Hematopoietic multipotent progenitor cell treated with erythropoietin and hydrocortisone succinate and interleukin-3 and kit ligand, for 4 days (in vitro differentiated cells): ENCODE measurements around the gene ELP4.
"Not testable (repeated sequence)": the region's sequence is repeated elsewhere in the genome, so short reads cannot be mapped to it uniquely, and the experiment has no call there.

Experiments used
- DNase-seq: peaks from one replicate; pipeline ENCODE4 v3.0.0-alpha.2; 2015

ELP4 gene, protein sequence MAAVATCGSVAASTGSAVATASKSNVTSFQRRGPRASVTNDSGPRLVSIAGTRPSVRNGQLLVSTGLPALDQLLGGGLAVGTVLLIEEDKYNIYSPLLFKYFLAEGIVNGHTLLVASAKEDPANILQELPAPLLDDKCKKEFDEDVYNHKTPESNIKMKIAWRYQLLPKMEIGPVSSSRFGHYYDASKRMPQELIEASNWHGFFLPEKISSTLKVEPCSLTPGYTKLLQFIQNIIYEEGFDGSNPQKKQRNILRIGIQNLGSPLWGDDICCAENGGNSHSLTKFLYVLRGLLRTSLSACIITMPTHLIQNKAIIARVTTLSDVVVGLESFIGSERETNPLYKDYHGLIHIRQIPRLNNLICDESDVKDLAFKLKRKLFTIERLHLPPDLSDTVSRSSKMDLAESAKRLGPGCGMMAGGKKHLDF

DNA sequence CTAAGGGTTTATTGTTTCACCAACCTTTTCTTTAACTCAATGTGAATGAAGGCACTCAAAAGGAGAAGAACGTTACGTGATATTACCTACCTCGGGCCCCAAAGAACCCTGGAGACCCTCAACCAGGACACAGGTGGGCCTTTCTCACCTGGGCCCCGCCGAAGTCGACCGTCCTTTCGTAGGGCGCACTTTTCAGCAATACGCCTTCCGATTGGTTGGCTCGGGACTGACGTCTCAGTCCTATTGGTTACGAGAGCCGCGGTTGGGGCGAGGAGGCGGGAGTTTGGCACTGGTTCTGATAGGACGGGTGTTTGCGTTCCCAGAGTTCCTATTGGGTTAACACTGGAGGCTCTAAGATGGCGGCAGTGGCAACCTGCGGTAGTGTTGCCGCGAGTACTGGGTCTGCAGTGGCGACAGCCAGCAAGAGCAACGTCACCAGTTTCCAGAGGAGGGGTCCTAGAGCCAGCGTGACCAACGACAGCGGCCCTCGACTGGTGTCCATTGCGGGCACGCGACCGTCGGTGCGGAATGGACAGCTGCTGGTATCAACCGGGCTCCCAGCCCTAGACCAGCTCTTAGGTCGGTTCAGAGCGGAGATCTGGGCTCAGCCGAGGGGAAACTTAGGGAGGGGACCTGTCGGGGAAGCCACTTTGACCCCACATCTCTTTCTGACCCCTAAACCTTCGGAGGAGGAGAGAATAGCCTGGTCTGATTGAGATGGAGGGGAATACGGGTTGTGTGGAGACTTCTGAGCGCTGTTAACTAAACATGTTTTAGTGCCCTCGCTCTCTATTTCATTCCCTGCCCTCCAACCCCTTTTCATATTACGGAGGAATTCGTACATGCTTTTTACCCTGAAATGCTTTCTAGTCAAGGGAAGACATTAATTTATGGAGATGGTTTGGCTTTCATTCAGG is at the start of gene ELP4, which contains the start of gene IMMP1L:
Gene ELP4, plus strand, starts transcription at position 339 of the 917 bp plus-strand sequence. Its CDS starts 18 bp downstream, at position 357.
Gene IMMP1L, minus strand, starts transcription at position 194 of the 917 bp plus-strand sequence. CDS start 46,346 bp downstream, outside the sequence.
- DNase-seq = peak; percentile 98

DNA sequence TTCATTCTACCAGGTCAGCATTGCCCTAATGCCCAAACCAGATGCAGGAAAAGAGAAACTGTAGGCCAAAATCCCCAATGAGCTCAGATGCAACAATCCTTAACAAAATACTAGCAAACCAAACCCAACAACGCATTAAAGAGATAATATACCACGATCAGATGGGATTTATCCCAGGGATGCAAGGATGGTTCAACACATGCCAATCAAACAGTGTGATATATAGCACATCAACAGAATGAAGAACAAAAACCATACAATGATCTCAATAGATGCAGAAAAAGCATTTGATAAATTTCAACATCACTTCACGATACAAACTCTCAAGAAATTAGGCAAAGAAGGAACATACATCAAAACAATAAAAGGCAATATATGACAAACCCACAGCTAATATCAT is 45.1 kb upstream of the ELP4 start:
- no peak for DNase-seq

DNA sequence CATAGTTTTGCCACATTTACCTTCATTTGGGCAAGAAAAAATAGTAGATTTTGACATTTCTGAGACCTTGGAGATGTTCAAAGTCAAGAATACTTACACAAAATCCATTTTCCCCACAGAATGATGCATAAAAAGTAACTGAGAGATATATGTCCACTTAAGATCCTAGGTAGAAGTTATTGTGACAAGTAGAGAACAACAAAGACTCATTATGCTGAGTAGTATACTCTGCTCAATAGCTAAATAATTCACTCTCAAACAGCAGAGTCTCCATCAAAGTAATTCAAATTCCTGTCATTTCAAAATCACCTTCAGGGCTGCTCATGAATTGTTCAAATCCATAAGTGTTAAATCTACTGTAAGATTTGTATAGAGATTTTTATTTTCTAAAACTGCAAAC is 35.5 kb upstream of the ELP4 start:
- DNase-seq = no peak

DNA sequence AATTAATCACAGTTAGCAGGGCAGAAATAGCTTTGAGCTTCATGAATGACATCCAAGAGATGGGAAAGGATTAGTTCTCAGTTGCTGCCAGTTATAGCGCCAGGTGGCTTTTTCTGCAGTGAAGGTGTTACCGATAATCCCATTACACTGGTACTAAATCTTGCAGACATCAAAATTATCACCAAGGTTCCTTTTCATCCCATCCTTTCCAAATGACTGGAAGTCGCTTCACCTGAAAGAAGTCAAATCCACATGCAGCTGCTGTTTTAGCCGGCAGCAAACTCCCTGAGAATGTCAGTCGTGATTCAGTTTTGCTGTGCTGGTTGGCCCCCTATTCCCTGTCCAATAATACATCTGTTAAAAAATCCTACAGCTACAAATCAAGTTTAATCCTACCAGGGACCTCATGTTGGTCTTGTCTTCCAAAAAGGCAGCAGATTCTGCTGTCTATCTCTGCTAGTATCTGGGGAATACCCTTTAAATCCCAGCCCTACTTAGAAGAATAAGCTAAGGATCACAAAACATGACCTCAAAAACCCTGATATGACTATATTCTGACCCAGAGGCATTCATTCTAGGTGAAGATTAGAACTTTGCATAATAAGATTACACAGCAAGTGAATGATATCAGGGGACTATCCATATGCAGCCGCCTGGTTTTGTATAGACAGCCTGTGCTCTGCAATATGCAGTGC is 31.9 kb upstream of the ELP4 start:
- no peak for DNase-seq

DNA sequence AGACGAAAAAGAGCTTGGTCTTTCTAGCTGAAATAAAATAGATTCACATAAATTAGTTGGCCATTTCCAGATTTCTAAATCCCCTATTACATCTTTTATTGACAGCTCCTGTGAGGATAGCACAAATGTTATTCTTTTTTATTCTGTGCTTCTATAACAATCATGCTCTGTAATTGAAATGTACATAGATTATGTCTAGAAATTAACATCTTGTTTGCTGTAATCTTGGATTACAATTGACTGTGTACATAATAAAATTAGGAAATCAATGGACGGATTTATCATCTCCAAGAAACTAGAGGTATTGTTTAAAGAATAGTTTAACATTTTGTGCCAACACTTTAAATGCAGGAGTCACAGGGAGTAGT is 31.4 kb upstream of the ELP4 start:
- no peak for DNase-seq

DNA sequence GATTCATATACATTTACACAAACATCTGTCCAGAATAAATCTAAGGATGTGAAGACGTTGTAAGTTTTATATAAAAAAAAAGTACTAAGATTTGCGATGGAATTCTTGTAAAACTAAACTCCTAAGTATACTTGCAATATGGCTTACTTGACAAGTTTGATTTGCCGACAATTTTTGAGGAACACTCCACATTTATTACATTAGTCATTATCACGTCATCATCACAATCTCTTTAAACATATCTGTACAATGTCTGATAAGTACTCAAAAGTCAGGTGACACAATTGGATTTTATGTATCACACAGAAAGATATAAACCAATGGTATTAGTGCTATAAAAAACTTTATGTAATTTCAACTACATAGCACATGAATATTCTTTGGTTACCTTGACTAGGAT is 30.5 kb upstream of the ELP4 start:
- DNase-seq = no peak

DNA sequence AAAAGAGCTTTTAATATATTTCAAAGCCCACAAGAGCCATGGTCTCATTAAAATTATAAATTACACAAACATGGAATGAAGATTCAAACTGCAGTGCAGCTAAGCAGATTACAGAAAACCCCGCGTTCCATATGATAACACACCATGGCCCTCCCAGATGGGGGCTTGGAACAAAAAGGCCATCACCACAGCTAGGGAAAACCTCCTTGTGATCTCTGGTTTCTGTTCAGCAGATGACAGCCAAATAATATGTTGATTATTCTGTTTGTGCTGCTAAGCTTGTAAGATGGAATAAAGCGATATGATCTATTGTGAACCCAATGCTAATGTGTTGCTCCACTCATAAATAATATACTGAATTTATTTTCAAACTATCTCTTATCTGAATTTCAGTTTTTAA is 28.6 kb upstream of the ELP4 start:
- no peak for DNase-seq

DNA sequence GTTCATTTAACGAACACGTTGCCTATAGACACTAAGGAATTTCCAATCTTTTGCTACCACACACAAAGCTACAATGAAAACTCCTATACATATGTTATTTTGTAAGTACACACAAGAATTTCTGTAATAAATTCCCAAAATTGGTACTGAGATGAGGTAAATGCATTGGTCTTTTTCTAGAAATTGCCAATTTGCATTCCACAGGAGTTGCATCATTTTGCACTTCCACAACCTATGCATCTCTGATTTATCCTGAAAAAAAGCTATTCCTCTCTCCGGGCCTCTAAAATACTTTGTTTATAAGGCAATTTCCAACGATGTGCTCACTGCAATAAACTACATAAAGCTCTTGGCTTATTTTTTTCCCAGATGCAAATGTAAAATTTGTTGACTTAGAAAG is 25.1 kb upstream of the ELP4 start:
- DNase-seq = no peak

DNA sequence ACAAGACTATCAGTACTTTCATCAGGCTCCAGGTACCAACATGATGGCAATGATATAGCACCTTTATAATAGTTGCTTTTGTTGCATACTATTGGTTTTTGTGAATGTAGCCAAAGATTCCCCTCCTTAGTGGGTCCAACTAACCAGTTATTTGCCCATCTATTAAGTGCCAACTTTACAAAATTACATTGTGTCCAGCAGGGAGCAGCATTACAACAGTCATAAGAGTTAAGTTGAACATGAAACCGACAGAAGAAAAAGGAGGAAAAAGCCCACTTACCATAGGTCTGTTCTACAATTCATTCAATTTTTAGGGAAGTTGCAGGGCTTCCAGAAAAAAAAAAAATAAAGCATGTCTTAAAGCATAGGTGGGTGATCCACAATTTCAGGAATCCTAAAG is 21.7 kb upstream of the ELP4 start:
- peak; percentile 77 for DNase-seq

DNA sequence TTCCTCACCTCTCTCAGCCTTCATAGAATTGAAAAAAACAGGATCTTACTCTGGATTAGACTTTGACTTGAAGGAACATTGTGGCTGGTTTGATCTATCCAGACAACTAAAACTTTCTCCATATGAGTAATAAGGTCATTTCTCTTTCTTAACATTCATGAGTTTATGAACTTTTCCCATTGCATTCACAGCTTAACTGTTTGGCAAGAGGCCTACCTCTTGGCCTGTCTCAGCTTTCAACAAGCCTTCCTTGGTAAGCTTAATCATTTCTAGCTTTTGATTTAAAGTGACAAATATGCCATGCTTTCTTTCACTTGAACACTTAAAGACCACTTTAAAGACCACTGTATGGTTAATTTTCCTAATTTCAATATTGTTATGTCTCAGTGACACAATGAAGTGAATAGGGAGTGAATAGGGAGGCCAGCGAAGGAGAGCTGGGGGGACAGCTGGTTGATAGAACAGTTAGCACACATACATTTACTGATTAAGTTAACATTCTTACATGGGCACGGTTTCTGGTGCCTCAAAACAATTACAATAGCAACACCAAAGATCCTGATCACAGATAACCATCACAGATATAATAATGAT is 17.1 kb upstream of the ELP4 start:
- no peak for DNase-seq

DNA sequence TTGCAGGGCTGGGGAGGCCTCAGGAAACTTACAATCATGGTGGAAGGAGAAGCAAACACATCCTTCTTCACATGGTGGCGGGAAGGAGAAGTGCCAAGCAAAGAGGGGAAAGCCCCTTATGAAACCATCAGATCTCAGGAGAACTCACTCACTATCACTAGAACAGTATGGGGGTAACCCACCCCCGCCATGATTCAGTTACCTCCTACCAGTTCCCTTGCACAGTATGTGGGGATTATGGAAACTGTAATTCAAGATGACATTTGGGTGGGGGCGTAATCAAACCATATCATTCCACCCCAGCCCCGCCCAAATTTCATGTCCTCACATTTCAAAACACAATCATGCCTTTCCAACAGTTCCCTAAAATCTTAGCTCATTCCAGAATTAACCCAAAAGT is 16.3 kb upstream of the ELP4 start:
- no peak for DNase-seq

DNA sequence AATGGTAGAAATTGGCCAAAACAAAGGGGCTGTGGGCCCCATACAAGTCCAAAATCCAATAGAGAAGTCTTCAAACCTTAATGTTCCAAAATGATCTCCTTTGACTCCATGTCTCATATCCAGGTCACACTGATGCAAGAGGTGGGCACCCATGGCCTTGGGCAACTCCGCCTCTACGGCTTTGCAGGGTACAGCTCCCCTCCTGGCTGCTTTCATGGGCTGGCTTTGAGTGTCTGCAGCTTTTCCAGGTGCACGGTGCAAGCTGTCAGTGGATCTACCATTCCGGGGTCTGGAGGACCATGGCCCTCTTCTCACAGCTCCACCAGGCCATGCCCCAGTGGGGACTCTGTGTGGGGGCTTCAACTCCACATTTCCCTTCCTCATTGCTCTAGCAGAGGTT is 15.8 kb upstream of the ELP4 start:
- not testable (repeated sequence) for DNase-seq

DNA sequence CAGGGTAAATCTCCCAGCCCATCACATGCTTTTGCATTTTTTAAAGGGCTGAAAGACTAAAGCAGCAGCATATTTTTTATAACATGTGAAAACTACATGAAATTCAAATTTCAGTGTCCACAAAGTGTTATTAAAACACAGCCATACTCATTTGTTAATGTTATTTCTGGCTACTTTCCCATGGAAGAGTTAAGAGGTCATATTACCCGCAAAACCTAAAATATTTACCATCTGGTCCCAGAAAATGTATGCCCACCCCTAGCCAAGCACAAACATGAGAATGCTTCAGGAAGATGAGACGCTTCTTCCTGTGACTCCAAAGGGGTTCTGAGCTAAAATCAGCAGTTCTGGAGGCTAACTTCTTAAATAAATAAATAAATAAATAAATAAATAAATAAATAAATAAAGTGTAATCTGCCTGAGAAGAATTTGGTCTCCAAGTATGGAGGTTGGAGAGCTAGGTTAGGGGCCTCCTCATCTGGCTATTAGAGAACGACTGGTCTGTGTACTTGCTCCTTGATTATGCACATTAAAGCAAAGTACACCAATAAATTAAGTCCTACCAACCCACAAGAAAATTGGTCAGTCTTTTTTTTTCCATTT is 9.9 kb upstream of the ELP4 start:
- no peak for DNase-seq

DNA sequence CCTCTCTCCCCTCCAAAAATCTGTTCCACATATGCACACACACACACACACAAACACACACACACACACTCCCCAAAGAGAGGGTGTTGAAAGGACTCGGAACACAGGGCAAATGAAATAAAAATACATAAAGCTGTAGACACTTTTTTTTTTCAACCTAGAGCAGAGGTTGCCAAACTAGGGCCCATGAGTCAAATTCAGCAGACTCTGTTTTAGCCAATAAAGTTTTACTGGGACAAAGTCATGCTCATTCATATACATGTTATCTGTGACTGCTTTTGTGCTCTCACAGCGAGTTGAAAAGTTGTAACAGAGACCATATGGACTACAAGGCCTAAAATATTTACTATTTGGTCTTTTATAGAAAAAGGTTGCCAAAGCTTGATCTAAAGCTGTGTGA is 9.0 kb upstream of the ELP4 start:
- no peak for DNase-seq

DNA sequence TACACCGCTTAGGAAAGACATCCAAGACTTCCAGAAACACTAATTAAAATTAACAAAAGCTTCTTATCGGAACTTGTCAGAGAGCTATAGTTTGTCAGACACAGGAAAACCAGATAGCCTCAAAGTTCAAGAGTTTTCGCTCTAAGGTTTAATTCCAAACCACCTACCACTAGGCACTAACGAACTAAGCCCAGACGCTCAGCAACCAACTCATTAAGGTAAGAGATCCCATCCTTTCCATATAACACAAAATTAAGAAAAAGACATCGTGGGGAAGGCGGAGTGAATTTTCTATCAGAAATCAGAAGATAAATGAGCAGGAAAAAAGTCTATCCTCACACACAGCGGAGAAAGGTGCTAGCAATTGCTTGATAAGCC is 527 bp upstream of the ELP4 start:
- peak; percentile 42 for DNase-seq

DNA sequence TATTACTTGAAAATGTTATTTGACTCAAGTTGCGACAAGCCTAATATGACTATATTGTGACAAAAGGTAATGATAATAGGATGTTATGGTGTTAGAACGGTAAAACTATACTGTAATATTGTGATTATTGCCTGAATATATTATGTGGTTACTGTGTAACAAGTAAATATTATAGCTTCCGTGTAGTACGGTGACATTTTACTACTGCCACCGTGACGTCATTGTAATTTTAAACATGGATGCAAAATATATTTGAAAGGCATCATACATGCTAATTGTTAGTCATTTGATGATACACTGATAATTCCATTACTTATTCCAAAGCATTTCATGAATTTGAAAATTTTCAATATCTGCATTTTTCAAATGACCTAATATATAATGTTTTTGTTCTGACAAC is 2.5 kb downstream of the ELP4 start:
- DNase-seq = no peak

DNA sequence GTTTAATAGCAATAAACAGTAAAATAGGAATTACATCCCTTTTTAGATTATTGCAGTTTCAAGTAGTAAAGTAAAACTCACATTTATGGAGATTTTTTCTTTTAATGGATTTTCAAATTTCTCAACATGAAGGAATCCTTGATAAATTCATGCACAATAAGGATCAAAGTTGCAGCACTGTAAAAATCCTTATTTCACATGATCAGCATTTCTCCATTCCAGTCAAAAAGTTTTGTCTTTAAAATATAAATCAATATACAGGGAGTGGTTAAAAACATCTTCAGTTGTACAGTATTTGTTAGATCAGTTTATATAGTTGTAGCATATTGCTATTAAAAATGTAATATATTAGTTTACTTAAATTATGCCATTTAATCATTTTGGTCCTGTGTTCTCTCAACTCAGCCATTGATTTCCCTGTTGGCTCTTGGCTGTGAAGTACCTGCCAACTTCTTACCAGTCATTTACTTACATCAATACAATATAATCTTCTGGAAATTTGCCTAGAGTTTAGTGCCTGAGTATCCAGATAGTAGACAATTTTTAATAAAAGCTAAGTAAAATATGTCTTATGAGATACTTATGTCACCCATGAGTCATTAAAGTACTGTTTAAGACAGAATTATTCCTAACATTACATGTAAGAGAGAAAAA is 12.1 kb downstream of the ELP4 start:
- no peak for DNase-seq

DNA sequence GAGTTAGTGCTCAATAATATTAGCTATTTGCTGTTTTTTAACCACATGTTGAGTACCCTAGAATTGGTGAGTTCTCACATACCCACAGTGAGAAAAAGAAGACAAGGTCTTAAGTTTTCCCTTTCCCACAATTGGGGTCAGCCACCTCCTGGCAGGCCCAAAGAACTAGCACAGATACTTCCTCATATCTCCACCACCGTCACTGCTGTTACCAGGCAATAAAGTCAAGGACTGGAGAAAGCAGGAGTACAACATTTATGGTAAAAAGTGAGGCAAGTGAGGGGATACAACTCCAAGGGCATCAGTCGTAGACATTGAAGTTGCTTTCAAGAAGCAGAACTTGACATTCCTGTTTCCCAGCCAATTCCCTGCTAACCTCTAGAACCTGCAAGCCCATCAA is 19.6 kb downstream of the ELP4 start:
- no peak for DNase-seq

DNA sequence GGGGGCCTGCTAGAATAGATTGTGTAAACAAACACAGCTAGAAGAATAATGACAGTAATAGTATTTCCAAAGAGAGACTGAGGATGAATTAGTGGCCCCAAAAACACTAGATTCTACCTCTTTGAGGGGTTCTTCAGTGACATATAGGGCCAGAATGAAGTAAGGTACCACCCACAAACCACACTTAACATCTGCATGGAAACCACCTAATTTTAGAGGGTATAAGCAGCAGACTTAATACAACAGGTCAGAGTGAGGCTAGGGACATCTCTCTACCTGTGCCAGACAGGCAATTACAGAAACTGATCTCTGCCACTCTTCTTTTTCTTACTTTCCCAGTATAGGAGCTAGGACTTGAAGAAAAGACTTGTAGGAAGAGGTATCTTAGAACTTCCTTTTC is 20.1 kb downstream of the ELP4 start:
- no peak for DNase-seq

DNA sequence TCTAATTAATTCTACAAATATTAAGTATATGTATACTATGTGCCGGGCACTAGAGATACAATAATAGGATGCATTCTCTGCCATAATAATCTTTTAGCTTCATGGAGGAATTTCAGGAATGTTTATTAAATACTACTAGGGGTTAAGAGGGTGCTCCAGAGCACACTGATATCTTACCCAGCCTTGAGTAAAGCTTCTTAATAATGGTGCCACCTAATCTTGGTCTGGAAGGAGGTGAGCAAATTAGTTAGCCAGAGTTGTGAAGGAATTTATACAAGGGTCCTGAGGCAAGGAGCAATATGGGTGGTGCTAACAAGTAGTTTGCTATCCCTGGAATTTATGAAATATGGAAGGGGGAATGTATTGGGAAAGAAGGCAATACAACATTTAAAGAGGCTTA is 21.7 kb downstream of the ELP4 start:
- DNase-seq = no peak

DNA sequence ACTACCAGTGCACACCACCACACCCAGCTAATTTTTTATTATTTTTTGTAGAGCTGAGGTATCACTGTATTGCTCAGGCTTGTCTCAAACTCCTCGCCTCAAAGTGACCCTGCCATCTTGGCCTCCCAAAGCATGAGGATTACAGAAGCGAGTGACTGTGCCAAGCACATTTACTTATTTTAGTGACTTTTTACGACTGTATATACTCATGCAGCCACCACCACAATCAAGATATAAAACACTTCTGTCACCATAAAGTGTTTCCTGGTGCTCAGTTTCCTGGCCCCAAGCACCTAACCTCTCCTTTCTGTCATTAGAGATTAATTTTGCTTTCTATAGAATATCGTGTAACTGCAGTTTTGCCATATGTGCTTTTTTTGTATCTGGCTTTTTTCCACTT is 25.9 kb downstream of the ELP4 start:
- DNase-seq = no peak

DNA sequence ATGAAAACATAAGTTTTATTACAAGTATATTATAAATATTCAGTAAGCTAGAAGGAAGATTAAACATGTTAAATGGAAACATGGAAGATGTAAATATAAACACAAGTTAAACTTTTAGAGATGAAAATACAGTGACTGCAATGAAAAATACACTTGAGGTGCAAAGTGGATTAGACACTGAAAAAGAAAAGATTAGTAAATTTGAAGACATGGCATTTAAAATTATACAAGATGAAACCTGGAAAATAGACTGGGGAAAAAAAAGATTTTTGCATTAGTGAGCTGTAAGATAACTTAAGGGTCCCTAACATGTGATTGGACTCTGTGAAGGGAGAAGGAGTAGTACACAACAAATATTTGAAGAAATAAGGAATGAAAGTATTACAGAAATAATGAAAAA is 33.3 kb downstream of the ELP4 start:
- DNase-seq = no peak
